ENCODE measurements around the gene BCL2.

DNA sequence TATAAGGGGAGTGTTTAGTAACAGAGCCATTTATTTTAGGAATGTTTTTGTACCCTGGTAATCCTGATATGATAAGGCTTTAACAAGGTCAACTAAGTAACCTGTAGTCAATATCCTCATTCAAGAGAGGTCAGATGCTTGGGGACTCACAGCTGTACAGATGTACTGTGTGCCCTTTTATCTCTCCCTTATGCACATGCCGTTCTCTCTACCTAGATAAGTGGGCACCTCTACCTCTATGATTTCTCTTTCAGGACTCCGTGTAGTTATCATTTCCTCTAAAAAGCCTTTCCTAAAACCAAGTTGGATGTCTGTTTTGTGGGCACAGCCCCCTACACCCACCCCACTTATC, 132.4 kb downstream of the BCL2 start:
- TF ChIP-seq CTCF (IDR thresholded peaks at IDR 0.05) (no peak), EZH2phosphoT487 (IDR thresholded peaks at IDR 0.05) (no peak), EZH2 (IDR thresholded peaks at IDR 0.05) (no peak)
